Adrenal gland (tissue), 12 donors: ENCODE measurements around the gene MRPL55. TPM values are rescaled to one million over a fixed set of nuclear protein-coding genes. Genes with fewer than 3 reads are reported as not detected.

ENCODE experiments used
- DNase-seq, 7 donors: peaks; one replicate each; pipeline ENCODE4 v3.0.0-alpha.2; 2019 to 2020
- H3K27ac ChIP-seq, 5 donors: fragments of 200-600 bp; sonication (generic) in 4 of 5; 1 replicate in 3 of 5; 2 replicates in 2 of 5; pipeline versions ENCODE4 v1.5.1 to v1.8.0; 2016 to 2020; ENCODE audit warnings: mild to moderate bottlenecking in 1 of 5
- H3K27me3 ChIP-seq: fragments of 200-600 bp; 2 replicates; pipeline ENCODE4 v1.8.0; 2021
- H3K36me3 ChIP-seq, 2 donors: fragments of 200-600 bp; replicated peaks in 1 of 2; 1 replicate in 1 of 2; 2 replicates in 1 of 2; pipeline versions ENCODE4 v1.5.1 to v1.8.0; 2018 to 2022
- H3K4me1 ChIP-seq, 2 donors: fragments of 200-600 bp; replicated peaks in 1 of 2; 1 replicate in 1 of 2; 2 replicates in 1 of 2; pipeline versions ENCODE4 v1.5.1 to v1.8.0; 2018 to 2021
- H3K4me3 ChIP-seq, 4 donors: fragments of 200-600 bp; sonication (generic) in 3 of 4; one replicate each; pipeline ENCODE4 v1.5.1; 2016 to 2018
- H3K9me3 ChIP-seq, 3 donors: fragments of 200-600 bp; sonication (generic) in 1 of 3; replicated peaks in 1 of 3; 1 replicate in 2 of 3; 2 replicates in 1 of 3; pipeline versions ENCODE4 v1.5.1 to v1.8.0; 2016 to 2021
- POLR2A ChIP-seq, 2 donors: fragments of 450-650 bp; IDR thresholded peaks; one replicate each; pipeline ENCODE4 v1.6.1; 2017; ENCODE audit warnings: antibody characterized with exemption in 2 of 2, mild to moderate bottlenecking in 2 of 2, moderate library complexity in 1 of 2
- WGBS, 4 donors: extraction: QIAGEN DNeasy Blood & Tissue Kit in 2 of 4; methylation state at CpG; one replicate each; pipeline versions ENCODE4 v1.1.5 to v1.1.7; 2013 to 2017; 5-methylcytosine and 5-hydroxymethylcytosine counted together
- intact Hi-C, 2 donors: fragments of 100-400 bp; cut with DNase I; formaldehyde crosslinking; loops; one replicate each; pipeline versions ENCODE4 v1.14.1 to v1.15.0; 2022 to 2023
- polyA plus RNA-seq, 3 donors: library from polyadenylated mRNA; stranded (reverse); fragments of 200-250 nt in 2 of 3; fragments of 350-450 nt in 1 of 3; fragmentation: Illumina TruSeq in 1 of 3; extraction: RNeasy Lipid Tissue Mini Kit (QIAGEN cat#74804) in 1 of 3; gene quantifications; one replicate each; pipeline ENCODE4 v1.2.3, GENCODE V29; 2013 to 2014
- total RNA-seq, 9 donors: library from RNA; depleted of rRNA in 4 of 9; stranded (reverse); fragments of >200 nt in 4 of 9; fragments of 120-200 nt in 1 of 9; fragmentation: NEBNext Ultra II Directional in 1 of 9; extraction: Animal tissue kit (Norgen Biotek cat#: 25700) in 1 of 9; gene quantifications; one replicate each; pipeline versions ENCODE4 v1.1.0 to v1.2.4, GENCODE V29; 2013 to 2023
- TF ChIP-seq, protein P1 (sequence below), 6 experiments: fragments of 450-650 bp in 4 of 6; fragments of 200-600 bp in 2 of 6; sonication (generic) in 1 of 6; IDR thresholded peaks; 1 replicate in 5 of 6; 2 replicates in 1 of 6; pipeline versions ENCODE4 v1.5.1 to v1.8.0; 2016 to 2021; ENCODE audit warnings: antibody characterized with exemption in 6 of 6, mild to moderate bottlenecking in 2 of 6, moderate library complexity in 1 of 6
- donor health status: healthy with polysubstance abuse.
- donor health status: Bipolar disorder and iron deficiency.
- donor health status: DM: yes; HTN: yes; CAD: no.
- donor health status: DM: no; HTN: no; CAD: no.
- donor health status: DM: no; HTN: no; CAD: no.
- donor health status: DM: yes; HTN: yes; CAD: no.

MRPL55 gene
- total and polyA plus RNA-seq, 12 donors: 25.1 to 309 (median 70.8) TPM

DNA sequence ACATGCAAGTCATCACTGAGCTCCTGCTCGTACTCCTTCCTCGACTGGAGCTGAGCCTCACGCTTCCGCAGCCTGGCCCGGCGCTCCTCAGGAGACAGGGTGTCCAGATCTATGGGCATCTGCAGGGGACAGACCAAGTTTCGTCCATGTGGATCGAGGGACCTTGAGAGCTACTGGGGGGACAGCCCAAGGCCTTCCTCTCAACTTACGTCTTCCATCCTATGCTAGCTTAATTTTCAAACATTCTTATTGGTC lies 2.4 kb downstream of the MRPL55 start:
- Histone ChIP-seq H3K4me3 (no peak overlapping the region), H3K27ac (no peak overlapping the region), H3K27me3 (no peaks in the 10 kb centered on the region), H3K4me1 (peaks cover 17 to 35% of the 10 kb centered on the region in 2 donors), H3K36me3 (peaks cover 0 to 23% of the 10 kb centered on the region in 2 donors), H3K9me3 (no peaks in the 10 kb centered on the region)
- TF ChIP-seq POLR2A (IDR thresholded peaks at IDR 0.05): no peak
- TF ChIP-seq, protein P1, sequence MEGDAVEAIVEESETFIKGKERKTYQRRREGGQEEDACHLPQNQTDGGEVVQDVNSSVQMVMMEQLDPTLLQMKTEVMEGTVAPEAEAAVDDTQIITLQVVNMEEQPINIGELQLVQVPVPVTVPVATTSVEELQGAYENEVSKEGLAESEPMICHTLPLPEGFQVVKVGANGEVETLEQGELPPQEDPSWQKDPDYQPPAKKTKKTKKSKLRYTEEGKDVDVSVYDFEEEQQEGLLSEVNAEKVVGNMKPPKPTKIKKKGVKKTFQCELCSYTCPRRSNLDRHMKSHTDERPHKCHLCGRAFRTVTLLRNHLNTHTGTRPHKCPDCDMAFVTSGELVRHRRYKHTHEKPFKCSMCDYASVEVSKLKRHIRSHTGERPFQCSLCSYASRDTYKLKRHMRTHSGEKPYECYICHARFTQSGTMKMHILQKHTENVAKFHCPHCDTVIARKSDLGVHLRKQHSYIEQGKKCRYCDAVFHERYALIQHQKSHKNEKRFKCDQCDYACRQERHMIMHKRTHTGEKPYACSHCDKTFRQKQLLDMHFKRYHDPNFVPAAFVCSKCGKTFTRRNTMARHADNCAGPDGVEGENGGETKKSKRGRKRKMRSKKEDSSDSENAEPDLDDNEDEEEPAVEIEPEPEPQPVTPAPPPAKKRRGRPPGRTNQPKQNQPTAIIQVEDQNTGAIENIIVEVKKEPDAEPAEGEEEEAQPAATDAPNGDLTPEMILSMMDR (IDR thresholded peaks at IDR 0.05): no peak
- peak in 2 of 7 donors; percentile 23 to 26 for DNase-seq
- intact Hi-C loops: no loop called here
- 88 to 98% (median 90%) methylated on average over 9 of the region's 9 CpGs for WGBS, 4 donors

DNA sequence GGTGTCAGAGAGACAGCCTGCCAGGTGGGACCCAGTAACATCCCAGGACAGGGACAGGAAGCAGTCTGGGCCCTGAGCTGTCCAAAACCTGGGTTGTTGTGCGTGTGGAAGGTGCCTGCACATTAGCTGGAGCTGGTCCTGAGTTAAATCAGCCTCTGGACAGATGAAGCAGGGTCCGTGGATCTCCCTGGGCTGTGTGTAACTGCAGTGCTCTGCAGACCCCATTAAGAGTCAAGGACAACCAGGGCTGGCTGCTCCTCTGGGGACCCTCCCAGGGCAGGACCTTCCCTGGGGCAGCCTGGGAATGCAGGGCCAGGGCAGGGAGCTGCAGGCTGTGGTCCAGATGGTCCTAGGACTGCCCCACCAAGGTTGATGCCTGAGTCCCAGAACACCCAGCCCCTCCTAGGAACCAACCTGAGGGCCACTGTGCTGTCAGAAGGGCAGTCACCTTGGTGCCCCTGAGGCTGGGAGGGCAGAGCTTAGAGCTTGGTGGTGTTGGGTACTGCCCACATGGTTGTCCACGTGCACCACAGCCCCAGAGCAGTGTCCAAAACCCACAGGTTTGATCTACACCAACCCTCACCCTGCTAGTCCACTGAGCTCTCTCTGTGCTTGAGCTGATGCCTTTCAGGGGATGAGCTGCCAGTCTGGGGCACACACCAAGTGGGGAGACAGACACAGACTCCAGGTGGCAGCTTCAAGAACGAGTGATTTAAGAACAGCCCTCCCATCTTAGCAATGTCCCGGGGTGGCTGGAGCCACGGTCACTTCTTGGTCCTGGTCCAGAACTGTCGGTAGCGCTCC lies 2.9 kb downstream of the MRPL55 start:
- Histone ChIP-seq H3K9me3 (no peaks in the 10 kb centered on the region), H3K4me1 (peaks cover 20 to 39% of the 10 kb centered on the region in 2 donors), H3K27me3 (no peaks in the 10 kb centered on the region), H3K27ac (no peak overlapping the region), H3K36me3 (peaks cover 0 to 25% of the 10 kb centered on the region in 2 donors), H3K4me3 (no peak overlapping the region)
- no peak for DNase-seq
- no peak for TF ChIP-seq POLR2A (IDR thresholded peaks at IDR 0.05)
- TF ChIP-seq, protein P1 (IDR thresholded peaks at IDR 0.05): no peak
- 60 to 83% (median 79%) methylated on average over 1 to 8 of the region's 8 CpGs for WGBS, 4 donors
- intact Hi-C loops: no loop called here

DNA sequence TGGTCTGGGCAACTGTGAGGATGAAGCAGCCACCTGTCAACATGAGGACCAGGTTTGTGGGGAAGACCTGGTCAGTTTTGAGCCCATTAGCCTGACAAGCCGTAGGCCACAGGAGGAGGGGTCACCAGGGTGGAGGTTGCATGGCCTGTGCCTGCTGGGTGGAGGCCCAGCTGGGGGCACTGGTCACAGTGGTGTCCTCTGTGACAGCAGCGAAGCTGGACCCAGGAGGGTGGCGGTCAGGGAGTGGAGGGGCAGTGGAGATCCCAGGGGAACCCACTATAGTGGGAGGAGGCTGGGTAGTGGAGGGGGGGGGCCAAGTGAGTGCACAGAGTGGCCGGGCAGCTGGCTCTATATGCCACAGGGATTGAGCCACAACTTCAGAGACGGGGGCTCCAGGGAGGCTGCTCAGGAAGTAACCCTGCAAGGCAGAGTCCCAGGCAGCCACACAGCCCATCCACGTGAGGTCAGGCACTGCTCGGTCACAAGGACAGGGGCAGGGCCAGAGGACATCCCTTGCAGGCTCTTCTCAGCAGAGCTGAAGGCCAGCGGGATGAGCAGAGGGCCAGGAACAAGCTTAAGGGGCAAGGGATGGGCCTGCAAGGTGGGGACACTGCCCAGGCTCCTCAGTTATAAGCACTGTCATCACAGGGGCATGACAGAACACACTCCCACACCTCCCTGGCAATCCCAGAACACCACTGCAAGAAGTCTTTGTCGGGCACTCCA lies 3.7 kb downstream of the MRPL55 start:
- peaks cover 20 to 36% of the 10 kb centered on the region in 2 donors for H3K4me1 ChIP-seq
- H3K27me3 ChIP-seq: no peaks in the 10 kb centered on the region
- peaks cover 0 to 32% of the 10 kb centered on the region in 2 donors for H3K36me3 ChIP-seq
- intact Hi-C loops: no loop called here
- H3K9me3 ChIP-seq: no peaks in the 10 kb centered on the region
- TF ChIP-seq POLR2A (IDR thresholded peaks at IDR 0.05): no peak
- TF ChIP-seq, protein P1 (IDR thresholded peaks at IDR 0.05): no peak
- peak overlapping the region in 2 of 5 donors; percentile 45 to 49 for H3K27ac ChIP-seq
- 72 to 77% (median 75%) methylated on average over 5 to 9 of the region's 9 CpGs for WGBS, 4 donors
- H3K4me3 ChIP-seq: no peak overlapping the region
- peak in 2 of 7 donors; percentile 18 to 28 for DNase-seq

DNA sequence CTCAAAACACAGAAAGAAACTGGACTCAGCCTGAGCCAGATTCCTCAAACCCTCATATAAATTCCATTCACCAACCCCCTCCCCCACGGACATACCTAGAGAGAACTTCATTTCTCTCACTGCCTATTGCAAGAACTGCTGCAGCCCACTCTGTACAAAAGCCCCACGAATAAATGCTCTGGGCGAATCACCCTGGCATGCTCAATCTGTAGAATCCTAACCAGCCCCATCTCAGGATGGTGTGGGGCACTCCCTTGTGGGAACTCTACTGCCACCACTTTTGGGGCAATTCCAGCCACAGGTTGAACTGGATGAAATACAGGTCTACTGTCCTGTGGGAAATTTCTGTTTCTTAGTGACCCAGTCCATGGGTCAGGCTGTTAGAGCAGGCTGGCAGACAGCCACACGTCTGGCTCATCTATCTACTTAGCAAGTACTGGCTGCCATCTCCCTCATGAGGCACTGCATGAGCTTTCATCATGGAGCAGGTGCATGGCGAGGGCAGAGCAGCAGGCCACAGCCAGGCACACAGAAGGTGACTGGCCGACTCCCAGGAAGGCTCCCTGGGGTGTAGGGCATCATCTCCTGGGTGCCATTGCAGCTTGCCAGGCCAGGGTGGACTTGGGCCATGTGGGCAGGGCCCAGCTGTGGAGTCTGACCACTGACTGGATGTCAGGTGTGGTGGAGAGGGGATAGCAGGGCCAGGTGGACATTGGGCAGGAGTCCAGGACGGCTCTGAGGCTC lies 4.4 kb downstream of the MRPL55 start:
- Histone ChIP-seq H3K4me1 (peaks cover 20 to 31% of the 10 kb centered on the region in 2 donors), H3K27me3 (no peaks in the 10 kb centered on the region), H3K4me3 (no peak overlapping the region), H3K9me3 (no peaks in the 10 kb centered on the region), H3K36me3 (peaks cover 0 to 40% of the 10 kb centered on the region in 2 donors), H3K27ac (peak overlapping the region in 2 of 5 donors; percentile 49 to 95)
- peak in 6 of 7 donors; percentile 55 to 82 (median 76) for DNase-seq
- WGBS, 4 donors: 43 to 78% (median 63%) methylated on average over 2 to 7 of the region's 7 CpGs
- TF ChIP-seq, protein P1 (IDR thresholded peaks at IDR 0.05): no peak
- intact Hi-C loops: no loop called here
